ENCODE data around the gene CDK6.

DNA sequence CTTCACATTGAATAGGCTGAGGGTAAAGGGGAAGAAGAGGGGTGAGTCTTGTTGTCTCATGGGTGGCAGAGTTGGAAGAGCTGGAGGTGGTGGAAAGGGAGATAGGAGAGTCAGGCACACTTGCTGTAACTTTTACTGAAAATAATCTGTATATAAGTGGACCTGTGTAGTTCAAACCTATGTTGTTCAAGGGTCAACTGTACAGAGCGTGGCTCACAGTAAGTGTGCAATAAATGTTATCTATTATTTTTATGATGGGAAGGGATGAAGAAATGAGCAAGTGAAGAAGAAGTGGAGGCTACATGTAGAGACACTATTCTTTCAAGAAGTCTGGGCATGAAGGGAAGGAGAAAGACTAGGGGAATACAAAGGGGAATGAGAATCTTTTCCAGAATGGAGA, 174.7 kb downstream of the CDK6 start:
- TF ChIP-seq POLR2A (IDR thresholded peaks at IDR 0.05; ENCODE audit: low read depth): no peak
- TF ChIP-seq POLR2AphosphoS5 (IDR thresholded peaks at IDR 0.05): no peak
- TF ChIP-seq, protein P1, sequence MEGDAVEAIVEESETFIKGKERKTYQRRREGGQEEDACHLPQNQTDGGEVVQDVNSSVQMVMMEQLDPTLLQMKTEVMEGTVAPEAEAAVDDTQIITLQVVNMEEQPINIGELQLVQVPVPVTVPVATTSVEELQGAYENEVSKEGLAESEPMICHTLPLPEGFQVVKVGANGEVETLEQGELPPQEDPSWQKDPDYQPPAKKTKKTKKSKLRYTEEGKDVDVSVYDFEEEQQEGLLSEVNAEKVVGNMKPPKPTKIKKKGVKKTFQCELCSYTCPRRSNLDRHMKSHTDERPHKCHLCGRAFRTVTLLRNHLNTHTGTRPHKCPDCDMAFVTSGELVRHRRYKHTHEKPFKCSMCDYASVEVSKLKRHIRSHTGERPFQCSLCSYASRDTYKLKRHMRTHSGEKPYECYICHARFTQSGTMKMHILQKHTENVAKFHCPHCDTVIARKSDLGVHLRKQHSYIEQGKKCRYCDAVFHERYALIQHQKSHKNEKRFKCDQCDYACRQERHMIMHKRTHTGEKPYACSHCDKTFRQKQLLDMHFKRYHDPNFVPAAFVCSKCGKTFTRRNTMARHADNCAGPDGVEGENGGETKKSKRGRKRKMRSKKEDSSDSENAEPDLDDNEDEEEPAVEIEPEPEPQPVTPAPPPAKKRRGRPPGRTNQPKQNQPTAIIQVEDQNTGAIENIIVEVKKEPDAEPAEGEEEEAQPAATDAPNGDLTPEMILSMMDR (IDR thresholded peaks at IDR 0.05): no peak
